HepG2 (cell line): Measurements from ENCODE around the gene AMPH. TPM values are rescaled to one million over a fixed set of nuclear protein-coding genes. Genes with fewer than 3 reads are reported as not detected.

ENCODE experiments used
- ATAC-seq: fragments of 200-7000 bp; cut with Tn5 transposase; 3 replicates; pipeline ENCODE4 v1.9.1; 2020; ENCODE audit warnings: mild to moderate bottlenecking, moderate library complexity
- BruUV-seq: library from RNA; stranded (reverse); fragments of 400-500 nt; replicated peaks from 2 replicates; lab custom pipeline; 2021; lab: Mats Ljungman, UMichigan
- CTCF ChIA-PET: fragments of 300-600 bp; formaldehyde crosslinking; extraction: SDS; loops from one replicate; lab custom pipeline; 2021; ENCODE audit warnings: low total read pairs, inconsistent platforms, low intra/inter-chr PET ratio; lab: Yijun Ruan, JAX
- POLR2A ChIA-PET: fragments of 350-600 bp; sonication (Branson Sonifier 250); formaldehyde crosslinking; loops from one replicate; lab custom pipeline; 2020; ENCODE audit warnings: antibody characterized with exemption, inconsistent platforms; lab: Yijun Ruan, JAX
- DNase-seq: peaks from one replicate; pipeline ENCODE4 v3.0.0-alpha.2; 2015; ENCODE audit warnings: low spot score
- FAIRE-seq: peaks from 3 replicates; lab custom pipeline; 2011; peaks lifted over from hg19 to GRCh38; lab: Jason Lieb, UNC
- H2AFZ ChIP-seq: one replicate; pipeline ENCODE4 v1.6.1; 2011; ENCODE audit warnings: low read length, inconsistent platforms
- H3K27ac ChIP-seq: fragments of 300-600 bp; 3 replicates; pipeline ENCODE4 v1.8.0; 2011; ENCODE audit warnings: mixed run types, mild to moderate bottlenecking, mixed read lengths, low read length, inconsistent platforms; ENCODE audit not compliant: insufficient read depth; ENCODE audit errors: extremely low read length
- H3K27me3 ChIP-seq, 2 experiments: fragments of 200-600 bp in 1 of 2; 2 replicates in 1 of 2; 3 replicates in 1 of 2; pipeline versions ENCODE4 v1.6.0 to v1.8.0; 2011; ENCODE audit warnings: low read length in 2 of 2, mild to moderate bottlenecking in 2 of 2, moderate library complexity in 2 of 2, inconsistent platforms in 1 of 2; ENCODE audit not compliant: insufficient read depth in 2 of 2, control insufficient read depth in 1 of 2
- H3K36me3 ChIP-seq, 2 experiments: fragments of 200-600 bp in 1 of 2; replicated peaks in 1 of 2; 2 replicates in 1 of 2; 3 replicates in 1 of 2; pipeline versions ENCODE4 v1.5.1 to v1.8.0; 2011; ENCODE audit warnings: low read length in 2 of 2, inconsistent platforms in 1 of 2; ENCODE audit not compliant: insufficient read depth in 2 of 2, control insufficient read depth in 1 of 2
- H3K4me1 ChIP-seq: 2 replicates; pipeline ENCODE4 v1.5.1; 2012; ENCODE audit warnings: low read length, inconsistent platforms; ENCODE audit not compliant: insufficient read depth
- H3K4me2 ChIP-seq: 2 replicates; pipeline ENCODE4 v1.6.0; 2011; ENCODE audit warnings: low read depth, low read length, inconsistent platforms
- H3K4me3 ChIP-seq, 3 experiments: fragments of 200-600 bp in 1 of 3; sonication (generic), shearing (Covaris generic) in 1 of 3; replicated peaks in 1 of 3; 2 replicates each; pipeline ENCODE4 v1.5.1; 2011 to 2016; ENCODE audit warnings: low read length in 3 of 3, inconsistent platforms in 2 of 3, low read depth in 2 of 3, mild to moderate bottlenecking in 2 of 3, control low read depth in 1 of 3, mixed read lengths in 1 of 3; ENCODE audit not compliant: insufficient read depth in 1 of 3
- H3K79me2 ChIP-seq: one replicate; pipeline ENCODE4 v1.6.1; 2011; ENCODE audit warnings: low read length, inconsistent platforms; ENCODE audit not compliant: insufficient read depth
- H3K9ac ChIP-seq: 2 replicates; pipeline ENCODE4 v1.6.0; 2011; ENCODE audit warnings: mild to moderate bottlenecking, low read depth, low read length, inconsistent platforms; ENCODE audit not compliant: insufficient read depth
- H3K9me3 ChIP-seq: 2 replicates; pipeline ENCODE4 v1.5.1; 2012; ENCODE audit warnings: mild to moderate bottlenecking, low read length
- H4K20me1 ChIP-seq: 2 replicates; pipeline ENCODE4 v1.6.0; 2011; ENCODE audit warnings: inconsistent platforms, mild to moderate bottlenecking, low read length, moderate library complexity; ENCODE audit not compliant: insufficient read depth
- GPBP1L1 ChIP-seq: sonication (generic); formaldehyde crosslinking; IDR thresholded peaks from 2 replicates; pipeline ENCODE4 v1.5.0; 2020; ENCODE audit warnings: mild to moderate bottlenecking, missing genetic modification reagents
- HOMEZ ChIP-seq: IDR thresholded peaks from 2 replicates; pipeline ENCODE4 v1.6.1; 2016; ENCODE audit warnings: low read depth
- IKZF4 ChIP-seq: sonication (generic); formaldehyde crosslinking; IDR thresholded peaks from 2 replicates; pipeline ENCODE4 v1.5.1; 2020; ENCODE audit warnings: borderline replicate concordance, mild to moderate bottlenecking, low read depth, missing genetic modification reagents; ENCODE audit errors: not compliant biosample characterization
- MNT ChIP-seq: fragments of 450-650 bp; IDR thresholded peaks from 2 replicates; pipeline ENCODE4 v1.6.1; 2016
- RAD51 ChIP-seq: fragments of 450-650 bp; IDR thresholded peaks from 2 replicates; pipeline ENCODE4 v1.6.1; 2016; ENCODE audit warnings: borderline replicate concordance
- TRIM22 ChIP-seq: fragments of 450-650 bp; IDR thresholded peaks from 2 replicates; pipeline ENCODE4 v1.6.1; 2017
- ZNF292 ChIP-seq: sonication (generic); formaldehyde crosslinking; IDR thresholded peaks from 2 replicates; pipeline ENCODE4 v1.8.1; 2022; ENCODE audit warnings: mild to moderate bottlenecking, low read depth, missing genetic modification reagents, borderline replicate concordance
- ZNF432 ChIP-seq: sonication (generic); formaldehyde crosslinking; IDR thresholded peaks from 2 replicates; pipeline ENCODE4 v1.5.0; 2020; ENCODE audit warnings: missing genetic modification reagents, mild to moderate bottlenecking, borderline replicate concordance
- WGBS: methylation state at CpG from one replicate; pipeline ENCODE4 v1.1.6; 2017; ENCODE audit warnings: low lambda C conversion rate; 5-methylcytosine and 5-hydroxymethylcytosine counted together
- in situ Hi-C: cut with HindIII; loops from 2 replicates; pipeline ENCODE4 v1.10.0; 2017; ENCODE audit warnings: low pct_unique_long_range_greater_than_20kb; ENCODE audit not compliant: extremely low pct_ligation_motif_present
- intact Hi-C: fragments of 100-400 bp; cut with micrococcal nuclease; formaldehyde crosslinking; loops from one replicate; pipeline ENCODE4 v1.10.0; 2022; ENCODE audit not compliant: unreplicated experiment
- polyA plus RNA-seq, 8 experiments: library from polyadenylated mRNA; depleted of rRNA in 3 of 8; stranded (reverse) in 7 of 8; unstranded in 1 of 8; fragments of >200 nt; fragmentation: Illumina TruSeq in 4 of 8; extraction: Trizol in 4 of 8; gene quantifications; 2 replicates each; pipeline versions ENCODE4 v1.2.1 to v1.2.3, GENCODE V29; 2011 to 2016; ENCODE audit warnings: low read depth in 4 of 8, missing spikeins in 1 of 8, mixed read lengths in 1 of 8; ENCODE audit not compliant: insufficient read depth in 1 of 8
- total RNA-seq, 5 experiments: library from RNA; depleted of rRNA; stranded (reverse); fragments of >200 nt; fragmentation: Illumina TruSeq; extraction: Trizol; gene quantifications; 2 replicates each; pipeline ENCODE4 v1.2.3, GENCODE V29; 2016; ENCODE audit warnings: low read depth in 1 of 5

The AMPH gene
- total and polyA plus RNA-seq, 2 of the 13 experiments (the other 11 are each of a cell fraction or from before 2014, with no cell fraction given), result not detected

GRCh38 chr7:38568497-38568896 is 62.7 kb downstream of the AMPH start:
- Histone ChIP-seq H3K4me3 (no peak overlapping the region), H3K27ac (no peak overlapping the region), H3K4me1 (no peaks in the 10 kb centered on the region), H3K4me2 (no peak overlapping the region), H4K20me1 (no peaks in the 10 kb centered on the region), H3K9me3 (no peaks in the 10 kb centered on the region), H3K79me2 (no peaks in the 10 kb centered on the region), H3K9ac (no peak overlapping the region)
- WGBS, result 18% methylated on average over 2 of the region's 2 CpGs
- intact Hi-C loops, result no loop called here
- FAIRE-seq (no peak), DNase-seq (no peak)
- TF ChIP-seq HOMEZ (CRISPR knock-in tag) (no peak), IKZF4 (CRISPR knock-in tag) (no peak), RAD51 (no peak)
- TF ChIP-seq, all 625 proteins: peak for 0
- BruUV-seq, result no TSS peak
- no peak for ATAC-seq
- CTCF ChIA-PET, result no interaction called here
- Histone ChIP-seq H3K36me3 (no peaks in the 10 kb centered on the region), H2AFZ (no peak overlapping the region), H3K27me3 (no peaks in the 10 kb centered on the region)
- in situ Hi-C loops, result no loop called here
- POLR2A ChIA-PET, result no interaction called here

GRCh38 chr7:38565289-38565688 is 65.9 kb downstream of the AMPH start:
- TF ChIP-seq GPBP1L1 (CRISPR knock-in tag) (no peak), TRIM22 (no peak), ZNF432 (CRISPR knock-in tag) (no peak), MNT (peak; percentile 92), ZNF292 (CRISPR knock-in tag) (no peak)
- CTCF ChIA-PET, result no interaction called here
- POLR2A ChIA-PET, result no interaction called here

More at GRCh38 chr7:38565289-38565688, 65.9 kb downstream of the AMPH start:
- H3K4me3 ChIP-seq, result no peak overlapping the region
- no peaks in the 10 kb centered on the region for H3K36me3 ChIP-seq
- no peaks in the 10 kb centered on the region for H4K20me1 ChIP-seq
- H3K27ac ChIP-seq, result no peak overlapping the region
- BruUV-seq, result no TSS peak
- no peak for DNase-seq
- FAIRE-seq, result no peak
- in situ Hi-C loops, result no loop called here
- no peaks in the 10 kb centered on the region for H3K4me1 ChIP-seq
- no peaks in the 10 kb centered on the region for H3K27me3 ChIP-seq
- no peak overlapping the region for H3K4me2 ChIP-seq
- WGBS, result 15% methylated on average over 2 of the region's 2 CpGs
- H3K9ac ChIP-seq, result no peak overlapping the region
- intact Hi-C loops, result no loop called here
- H2AFZ ChIP-seq, result no peak overlapping the region
- no peaks in the 10 kb centered on the region for H3K79me2 ChIP-seq
- ATAC-seq, result no peak
- H3K9me3 ChIP-seq, result no peaks in the 10 kb centered on the region
